Fibroblast of skin of left biceps (primary cell): ENCODE measurements around the gene SHKBP1.

ENCODE experiments used
- DNase-seq, 2 experiments: peaks; one replicate each; pipeline ENCODE4 v3.0.0-alpha.2; 2013; ENCODE audit warnings: low read depth in 2 of 2

Gene SHKBP1

GRCh38 chr19:40638327-40638726, 61.7 kb downstream of the SHKBP1 start:
- no peak for DNase-seq

GRCh38 chr19:40639638-40639982, 62.9 kb downstream of the SHKBP1 start:
- no peak for DNase-seq

- no peak for DNase-seq
These were observed 64.1 kb downstream of the SHKBP1 start for GRCh38 chr19:40640744-40641143.
